NB4 (cell line): ENCODE data around the gene TEAD1.

Experiments
- CTCF ChIP-seq: IDR thresholded peaks from one replicate; pipeline ENCODE4 v1.5.1; 2012; ENCODE audit warnings: low read depth, low read length
- MAX ChIP-seq: IDR thresholded peaks from 2 replicates; pipeline ENCODE4 v1.6.1; 2011; ENCODE audit warnings: low read depth, low read length
- MYC ChIP-seq: IDR thresholded peaks from 2 replicates; pipeline ENCODE4 v1.6.1; 2011; ENCODE audit warnings: low read depth, low read length
- POLR2A ChIP-seq: IDR thresholded peaks from 2 replicates; pipeline ENCODE4 v1.6.1; 2011; ENCODE audit warnings: mild to moderate bottlenecking; ENCODE audit not compliant: insufficient read length; ENCODE audit errors: extremely low read depth

- TF ChIP-seq CTCF = no peak
- TF ChIP-seq POLR2A = no peak
- no peak for TF ChIP-seq MAX
- TF ChIP-seq MYC = no peak
These were observed 13.0 kb downstream of the TEAD1 start for GRCh38 chr11:12687216-12687623.
